ENCODE results near the gene PHYKPL.

Gene PHYKPL

DNA sequence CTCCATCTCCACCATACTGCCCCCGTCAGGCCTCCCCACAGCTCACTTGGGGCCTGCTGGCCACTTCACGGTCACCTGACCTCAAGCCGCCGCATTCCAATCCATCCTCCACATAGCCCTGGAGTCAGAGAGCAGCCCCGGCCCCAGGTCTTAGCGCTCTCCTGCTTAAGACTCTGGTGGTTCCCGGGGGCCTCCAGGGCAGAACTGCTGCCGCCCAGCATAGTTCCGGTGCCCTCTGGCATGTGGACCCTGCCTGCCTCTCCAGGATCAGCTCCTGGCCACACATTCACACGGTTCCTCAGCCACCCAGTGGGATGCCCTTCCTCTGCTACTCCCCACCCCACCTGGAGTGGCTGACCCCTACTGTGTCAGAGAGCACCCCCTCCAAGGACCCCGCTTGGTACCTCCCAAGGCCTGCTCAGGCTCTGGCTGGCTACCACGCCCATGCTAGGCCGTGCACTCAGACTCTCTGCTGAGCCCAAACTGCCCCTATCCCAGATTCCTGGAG lies 8.7 kb downstream of the PHYKPL start:
- no peak for DNase-seq (ENCODE audit: low read depth in 2 of 2)

DNA sequence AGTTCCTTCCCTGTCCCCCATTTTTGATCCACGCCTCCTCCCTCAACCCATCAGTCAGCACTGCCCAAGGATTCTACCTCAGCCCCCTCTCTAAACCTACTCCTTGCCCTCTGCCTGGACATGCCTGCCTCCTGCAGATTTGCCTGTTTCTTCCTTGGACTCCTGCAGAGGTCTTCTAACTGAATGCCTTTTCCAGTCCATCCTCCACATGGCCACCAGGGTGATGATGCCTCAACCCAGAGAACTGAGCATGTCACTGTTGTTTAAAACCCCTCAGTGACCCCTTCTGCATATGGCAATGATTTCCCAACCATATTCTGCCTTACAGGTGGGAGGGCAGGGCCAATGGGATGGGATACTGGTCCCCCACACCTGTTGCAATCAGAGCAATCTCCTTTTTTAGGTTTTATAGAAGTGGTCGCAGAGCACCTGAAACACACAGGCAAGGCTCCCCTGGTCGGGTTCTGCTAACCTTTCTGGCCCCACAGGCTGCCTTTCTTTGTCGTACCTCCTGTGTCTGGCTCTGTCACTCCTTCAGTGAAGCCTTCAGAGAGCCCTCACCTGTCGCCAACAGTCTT lies 9.3 kb downstream of the PHYKPL start:
- no peak for DNase-seq (ENCODE audit: low read depth in 2 of 2)

DNA sequence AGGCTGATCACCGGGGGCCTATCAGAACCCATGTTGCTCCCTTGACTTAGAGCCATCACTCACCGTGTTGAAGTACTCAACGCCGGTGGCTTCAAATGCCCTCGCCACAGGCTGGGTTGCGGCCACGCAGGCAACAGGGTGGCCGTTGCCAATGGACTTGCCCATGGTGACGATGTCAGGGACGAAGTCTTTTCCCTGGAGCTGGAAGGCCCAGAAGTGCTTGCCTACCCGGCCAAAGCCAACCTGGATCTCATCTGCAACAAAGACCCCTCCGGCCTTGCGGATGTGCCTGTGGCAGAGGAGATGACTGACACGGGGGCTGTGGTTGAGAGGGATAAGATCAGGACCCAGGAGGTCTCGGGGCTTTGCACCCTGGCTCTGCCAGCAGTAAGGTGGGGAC lies 10.3 kb downstream of the PHYKPL start:
- DNase-seq (ENCODE audit: low read depth in 2 of 2): no peak

DNA sequence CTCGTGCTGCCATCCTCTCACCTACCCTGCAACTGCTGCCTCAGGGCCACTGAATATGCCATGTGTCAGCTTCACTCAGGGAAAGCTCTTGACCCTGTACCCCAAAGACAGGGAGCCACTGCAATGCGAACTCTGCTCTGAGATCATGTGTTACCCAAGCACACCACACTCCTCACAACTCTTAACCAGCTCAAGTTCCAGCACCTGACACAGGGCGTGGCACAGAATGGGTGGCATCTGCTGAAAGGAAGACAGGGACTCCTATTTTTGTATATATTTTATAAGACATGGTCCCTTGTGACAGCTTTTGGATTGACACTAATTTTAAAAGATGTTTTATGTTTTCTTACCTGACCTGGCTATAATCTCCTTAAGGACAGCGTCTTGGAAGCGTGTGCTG lies 10.7 kb downstream of the PHYKPL start:
- no peak for DNase-seq (ENCODE audit: low read depth in 2 of 2)

DNA sequence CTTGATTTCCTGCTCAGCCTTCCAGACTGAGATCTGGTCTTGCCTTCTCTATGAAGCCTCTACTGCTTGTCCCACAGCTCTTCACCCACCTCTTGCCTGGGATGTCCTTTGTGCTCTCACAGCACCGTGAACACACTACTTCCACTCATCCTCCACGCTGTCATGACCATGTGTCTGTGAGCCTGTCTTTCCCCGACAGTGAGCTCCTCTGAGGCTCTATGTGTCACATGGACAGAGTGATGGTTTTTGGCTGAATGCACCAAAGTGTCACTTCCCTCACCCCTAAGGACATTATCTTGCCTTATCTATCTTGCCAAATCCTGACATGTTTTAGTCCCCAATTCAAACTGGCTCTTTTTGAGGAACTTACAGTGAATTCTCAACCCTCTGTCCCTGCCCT lies 11.3 kb downstream of the PHYKPL start:
- no peak for DNase-seq (ENCODE audit: low read depth in 2 of 2)

DNA sequence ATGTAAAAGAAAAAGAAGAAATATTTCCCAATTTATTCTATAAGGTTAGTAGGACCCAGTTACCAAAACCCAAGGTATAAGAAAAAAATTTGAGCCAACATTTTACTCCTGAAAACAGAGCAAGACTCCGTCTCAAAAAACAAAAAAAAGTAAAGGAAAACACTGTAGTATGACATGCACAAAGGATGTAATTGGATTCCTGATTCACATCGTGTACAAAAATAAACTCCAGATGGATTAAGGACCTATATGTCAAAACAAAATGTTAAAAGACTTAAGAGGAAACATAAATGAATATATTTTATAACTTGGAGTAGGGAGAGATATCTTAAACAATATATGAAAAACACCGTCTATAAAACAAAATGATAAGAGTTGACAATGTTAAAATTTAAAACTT lies 13.8 kb downstream of the PHYKPL start:
- DNase-seq (ENCODE audit: low read depth in 2 of 2): no peak

DNA sequence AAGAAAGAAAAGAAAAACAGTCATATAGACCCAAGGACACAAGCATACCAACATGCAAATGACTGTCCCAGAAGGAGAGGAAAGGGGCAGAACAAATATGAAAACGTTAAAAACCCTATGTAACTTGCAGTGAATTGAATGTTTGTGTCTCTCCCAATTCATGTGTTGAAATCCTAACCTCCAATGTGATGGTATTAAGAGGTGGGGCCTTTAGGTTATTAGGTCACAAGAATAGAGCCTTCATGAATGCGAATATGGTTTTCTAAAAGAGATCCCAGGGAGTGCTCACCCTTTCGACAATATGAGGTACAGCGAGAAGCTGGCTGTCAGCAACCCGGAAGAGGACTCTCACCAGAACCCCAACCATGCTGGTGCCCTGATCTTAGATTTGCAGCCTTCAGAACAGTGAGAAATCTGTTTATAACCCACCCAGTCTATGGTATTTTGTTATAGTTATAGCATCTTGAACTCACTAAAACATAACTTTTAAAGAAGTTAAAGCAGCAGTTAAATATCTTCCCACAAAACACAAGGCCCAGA lies 14.3 kb downstream of the PHYKPL start:
- DNase-seq (ENCODE audit: low read depth in 2 of 2): no peak

DNA sequence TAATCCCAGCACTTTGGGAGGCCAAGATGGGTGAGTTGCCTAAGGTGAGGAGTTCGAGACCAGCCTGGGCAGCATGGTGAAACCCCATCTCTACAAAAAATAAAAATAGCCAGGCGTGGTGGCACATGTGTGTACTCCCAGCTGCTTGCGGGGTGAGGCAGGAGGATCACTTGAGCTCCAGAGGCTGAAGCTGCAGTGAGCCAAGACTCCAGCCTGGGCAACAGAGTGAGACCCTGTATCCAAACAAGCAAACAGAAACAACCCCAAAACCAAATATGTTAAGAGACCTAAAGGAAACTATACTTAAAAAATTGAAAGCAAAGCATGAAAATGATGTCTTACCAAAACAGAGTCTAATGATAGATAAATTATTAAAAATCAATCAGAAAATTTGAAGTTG lies 15.8 kb downstream of the PHYKPL start:
- no peak for DNase-seq (ENCODE audit: low read depth in 2 of 2)

DNA sequence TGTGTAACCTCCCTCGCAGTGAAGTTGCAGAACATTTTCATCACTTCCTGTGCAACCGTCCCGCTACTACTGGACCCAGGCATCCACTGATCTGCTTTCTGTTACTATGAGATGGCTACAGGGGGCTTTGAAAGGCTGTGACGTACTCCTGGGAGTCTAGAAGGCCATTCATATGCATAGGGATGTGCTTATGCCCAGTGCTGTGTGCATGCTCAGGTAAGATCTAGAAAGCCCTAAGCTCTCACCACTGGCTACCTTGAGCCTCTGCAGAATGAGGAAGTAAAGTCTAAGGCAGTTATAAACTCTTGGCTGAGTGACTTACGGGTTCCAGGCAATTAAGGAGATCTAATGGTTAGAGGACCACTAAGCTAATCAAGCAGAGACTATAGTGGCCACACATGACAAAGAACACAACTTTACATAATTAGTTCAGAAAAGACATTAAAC lies 16.5 kb downstream of the PHYKPL start:
- no peak for DNase-seq (ENCODE audit: low read depth in 2 of 2)

DNA sequence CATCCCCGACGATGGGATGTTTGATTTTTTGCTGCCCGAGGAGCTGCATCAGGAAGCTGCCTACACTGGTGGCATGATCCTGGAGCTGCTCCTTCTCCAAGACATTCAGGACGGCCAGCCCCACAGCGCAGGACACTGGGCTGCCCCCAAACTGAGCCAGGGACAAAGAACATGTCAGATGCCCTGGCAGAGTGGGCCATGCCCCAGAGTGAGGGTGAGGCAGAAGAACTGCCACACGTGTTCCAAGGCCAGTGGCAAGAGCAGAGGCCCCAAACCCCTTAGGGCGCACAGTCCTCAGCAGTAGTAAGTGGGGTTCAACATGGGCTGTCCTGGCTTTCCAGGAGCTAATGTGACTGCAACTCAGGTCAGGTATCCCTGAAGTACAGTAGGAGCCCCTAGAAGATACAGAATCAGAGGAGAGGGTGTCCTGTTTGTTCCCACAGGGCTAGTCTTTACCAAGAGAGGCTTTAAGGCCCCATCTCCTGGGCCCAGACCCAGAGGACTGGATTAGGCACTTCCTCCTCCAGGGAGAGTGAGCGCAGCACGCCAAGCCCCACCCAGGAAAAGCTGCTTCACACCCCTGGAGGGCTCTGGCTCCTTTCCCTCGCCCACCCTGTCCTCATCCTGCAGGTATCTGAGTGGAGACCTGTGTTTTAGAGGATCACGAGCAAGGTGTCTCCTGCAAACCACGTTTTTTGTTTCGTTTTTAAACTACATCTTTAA lies 17.2 kb downstream of the PHYKPL start:
- no peak for DNase-seq (ENCODE audit: low read depth in 2 of 2)

DNA sequence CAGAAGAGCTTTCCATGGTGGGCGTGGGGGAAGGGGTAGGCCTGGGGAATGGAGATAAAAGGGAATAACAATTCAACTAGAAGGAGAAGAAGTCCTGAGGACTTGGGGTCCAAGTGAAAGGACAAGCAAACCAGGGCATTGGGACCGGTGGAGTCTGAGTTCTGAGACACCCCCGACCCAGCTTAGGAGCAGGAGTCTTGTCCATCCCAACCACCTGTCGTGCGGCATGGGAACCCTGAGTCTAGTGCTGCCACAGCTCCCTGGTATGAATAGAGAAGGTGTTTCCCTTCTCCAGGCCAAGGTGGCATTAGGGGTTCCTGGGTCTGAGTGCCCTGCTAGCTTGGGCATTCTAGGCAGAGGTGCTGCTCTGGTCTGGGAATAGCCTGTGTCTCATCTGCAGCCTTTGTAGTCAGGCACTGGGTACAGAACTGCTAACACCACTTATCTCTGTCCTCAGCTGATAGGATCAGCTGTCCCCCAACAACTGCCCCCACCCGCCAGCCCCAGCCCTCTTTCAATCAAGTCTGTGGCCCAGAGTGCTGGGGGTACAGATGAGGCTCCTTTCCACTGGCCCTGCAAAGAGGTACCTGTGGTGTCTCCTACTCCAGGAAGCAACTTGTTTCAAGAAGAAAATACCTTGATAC lies 18.3 kb downstream of the PHYKPL start:
- DNase-seq (ENCODE audit: low read depth in 2 of 2): no peak

DNA sequence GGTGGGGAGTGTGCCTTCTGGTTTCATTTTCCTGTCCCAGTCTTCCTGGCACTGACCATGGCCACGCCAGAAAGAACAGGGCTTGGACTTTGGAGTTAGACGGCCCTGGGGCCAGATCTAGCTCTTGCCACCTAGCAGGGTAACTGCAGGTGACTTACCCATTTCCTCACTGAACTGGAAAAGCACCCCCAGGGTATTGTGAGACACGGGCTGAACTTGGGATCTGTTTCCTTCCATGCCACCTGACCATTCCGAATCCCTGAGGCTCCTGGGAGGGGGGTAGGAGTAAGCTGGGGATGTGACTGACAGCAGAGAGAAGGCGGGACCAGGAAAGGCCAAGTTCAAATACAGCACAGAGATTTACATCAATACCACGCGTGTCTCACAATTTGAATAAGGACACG lies 18.9 kb downstream of the PHYKPL start:
- no peak for DNase-seq (ENCODE audit: low read depth in 2 of 2)

DNA sequence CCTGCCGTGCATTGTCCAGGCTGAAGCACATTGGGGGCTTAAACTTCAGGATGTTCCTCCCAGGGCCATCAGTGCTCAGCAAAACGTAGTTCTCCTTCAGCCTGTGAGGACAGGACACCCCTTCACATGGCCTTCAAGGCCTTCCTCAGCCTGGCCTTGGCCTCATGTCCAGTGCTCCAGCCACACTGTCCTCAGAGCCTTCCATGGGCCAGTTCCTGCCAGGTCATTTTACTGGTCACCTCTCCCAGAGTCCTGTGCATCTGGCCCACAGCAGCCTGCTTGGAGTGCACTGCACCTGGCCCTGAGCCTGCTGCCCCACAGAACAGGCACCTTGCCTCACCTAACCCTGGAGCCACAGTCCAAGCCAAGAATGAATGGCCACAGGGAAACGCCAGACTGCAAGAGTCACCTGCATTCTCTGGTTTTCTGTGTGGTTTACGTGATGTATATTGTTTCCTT lies 19.6 kb downstream of the PHYKPL start:
- DNase-seq (ENCODE audit: low read depth in 2 of 2): no peak

DNA sequence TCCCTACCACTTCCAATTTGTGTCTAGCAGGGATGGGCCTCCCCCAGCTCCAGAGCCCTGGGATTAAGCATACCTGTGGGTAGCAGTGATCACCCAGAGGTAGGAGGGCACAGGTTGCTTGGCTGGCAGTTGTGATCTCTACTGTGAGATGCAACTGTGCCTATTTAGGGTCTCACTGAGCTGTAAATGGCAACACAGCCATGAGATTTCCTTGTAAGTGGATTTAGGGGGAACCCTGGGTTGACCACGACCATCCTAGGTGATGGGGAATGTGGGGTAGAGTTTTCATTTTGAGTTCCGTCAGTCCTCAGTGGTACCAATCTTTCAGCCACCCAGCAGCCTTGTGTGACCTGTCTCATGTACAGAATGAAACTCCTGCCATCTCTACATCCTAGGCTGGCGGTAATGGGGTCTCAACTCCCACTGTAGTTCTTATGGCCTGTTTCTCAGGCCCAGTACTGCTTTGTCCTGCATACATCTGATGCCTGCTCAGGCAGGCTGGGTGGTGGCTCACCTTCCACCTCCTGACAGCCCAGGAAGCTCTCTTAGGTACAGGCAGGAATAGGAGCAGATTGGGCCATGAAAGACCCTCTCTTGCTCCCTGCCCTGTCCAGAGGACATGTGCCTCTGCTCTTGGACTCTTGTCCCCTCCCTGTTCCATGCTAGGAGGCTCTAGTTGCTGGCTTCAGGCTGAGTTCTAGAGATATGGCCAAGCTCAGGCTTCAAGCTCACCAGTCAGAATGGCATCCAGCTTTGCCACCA lies 20.2 kb downstream of the PHYKPL start:
- no peak for DNase-seq (ENCODE audit: low read depth in 2 of 2)

DNA sequence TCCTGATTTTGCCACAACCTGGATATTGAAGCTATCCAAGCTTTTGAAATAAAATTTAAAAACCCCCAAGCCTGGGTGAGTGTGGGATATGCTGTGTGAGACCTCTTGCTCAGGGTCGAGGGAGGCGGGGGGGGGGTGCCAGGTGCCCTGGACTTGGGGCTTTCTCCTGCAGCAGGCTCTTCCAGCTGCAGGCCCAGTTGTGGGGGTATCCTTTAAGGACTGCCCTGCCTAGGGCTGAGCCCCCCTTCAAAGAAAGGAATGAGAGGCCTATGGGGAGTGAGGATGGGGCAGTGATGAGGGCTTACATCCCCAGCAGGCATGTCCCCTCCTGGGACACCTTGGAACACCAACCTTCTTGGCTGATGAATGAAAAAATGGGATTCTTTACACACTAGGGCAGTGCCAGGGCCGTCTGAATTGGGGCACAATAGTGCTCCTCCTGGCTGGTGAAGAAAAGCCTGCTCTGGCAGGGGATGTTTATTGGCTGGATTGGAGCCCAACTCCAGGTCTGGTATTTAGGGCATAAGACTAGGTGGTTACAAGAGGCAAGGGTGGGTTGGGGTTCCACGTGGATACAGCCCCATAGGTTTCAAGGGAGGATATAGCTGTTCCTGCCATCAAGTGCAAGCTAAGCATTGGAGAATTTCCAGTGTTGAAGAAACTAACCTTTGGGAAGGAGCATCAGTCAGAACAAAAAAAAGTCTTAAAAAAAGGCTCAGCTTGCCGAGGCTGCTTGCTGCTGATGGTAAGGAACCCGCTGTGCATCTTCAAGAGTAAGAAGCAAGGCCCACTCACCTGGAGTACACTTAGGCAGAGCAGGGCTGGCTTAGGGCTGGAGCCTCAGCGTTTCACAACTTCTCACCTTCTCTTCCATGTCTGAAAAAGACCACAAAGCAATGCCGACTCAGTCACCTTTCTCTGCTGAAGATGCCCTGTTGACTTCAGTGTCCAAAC lies 21.2 kb downstream of the PHYKPL start:
- no peak for DNase-seq (ENCODE audit: low read depth in 2 of 2)

DNA sequence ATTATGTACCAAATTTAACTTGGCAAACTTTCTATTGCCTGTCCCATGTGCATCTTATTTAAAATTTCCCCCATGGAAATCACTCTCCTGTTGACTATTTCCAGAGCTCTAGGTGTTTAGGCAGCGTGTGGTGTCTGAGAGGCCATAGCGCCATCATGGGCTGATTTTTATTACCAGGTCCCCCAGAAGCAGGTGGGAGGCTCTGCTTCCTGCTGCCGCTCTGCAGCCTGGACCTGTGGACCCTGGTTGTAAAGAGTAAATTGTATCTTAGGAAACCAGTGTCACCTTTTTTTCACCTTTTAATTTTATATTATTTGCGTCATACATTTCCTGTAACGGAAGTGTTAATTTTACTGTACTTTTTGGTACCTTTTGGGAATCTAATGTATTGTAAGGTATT lies 21.9 kb downstream of the PHYKPL start:
- DNase-seq (ENCODE audit: low read depth in 2 of 2): no peak

DNA sequence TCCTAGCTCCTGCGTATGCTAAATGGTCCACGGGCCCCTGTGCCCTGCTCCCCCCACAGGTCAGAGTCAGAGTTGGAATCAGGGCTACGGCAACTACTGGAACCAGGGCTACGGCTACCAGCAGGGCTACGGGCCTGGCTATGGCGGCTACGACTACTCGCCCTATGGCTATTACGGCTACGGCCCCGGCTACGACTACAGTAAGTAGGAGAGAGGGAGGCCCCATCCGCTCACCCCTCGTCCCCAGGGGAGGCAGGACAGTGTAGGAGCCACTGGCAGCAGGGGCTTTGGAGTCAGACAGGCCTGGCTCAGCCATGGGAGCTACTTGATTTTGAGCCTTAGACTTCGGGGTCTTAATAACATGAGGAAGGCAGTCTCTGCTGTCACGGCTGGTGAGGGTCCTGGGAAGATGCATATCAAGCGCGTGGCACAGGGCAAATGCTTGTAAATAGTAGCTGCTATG lies 22.5 kb downstream of the PHYKPL start:
- no peak for DNase-seq (ENCODE audit: low read depth in 2 of 2)

DNA sequence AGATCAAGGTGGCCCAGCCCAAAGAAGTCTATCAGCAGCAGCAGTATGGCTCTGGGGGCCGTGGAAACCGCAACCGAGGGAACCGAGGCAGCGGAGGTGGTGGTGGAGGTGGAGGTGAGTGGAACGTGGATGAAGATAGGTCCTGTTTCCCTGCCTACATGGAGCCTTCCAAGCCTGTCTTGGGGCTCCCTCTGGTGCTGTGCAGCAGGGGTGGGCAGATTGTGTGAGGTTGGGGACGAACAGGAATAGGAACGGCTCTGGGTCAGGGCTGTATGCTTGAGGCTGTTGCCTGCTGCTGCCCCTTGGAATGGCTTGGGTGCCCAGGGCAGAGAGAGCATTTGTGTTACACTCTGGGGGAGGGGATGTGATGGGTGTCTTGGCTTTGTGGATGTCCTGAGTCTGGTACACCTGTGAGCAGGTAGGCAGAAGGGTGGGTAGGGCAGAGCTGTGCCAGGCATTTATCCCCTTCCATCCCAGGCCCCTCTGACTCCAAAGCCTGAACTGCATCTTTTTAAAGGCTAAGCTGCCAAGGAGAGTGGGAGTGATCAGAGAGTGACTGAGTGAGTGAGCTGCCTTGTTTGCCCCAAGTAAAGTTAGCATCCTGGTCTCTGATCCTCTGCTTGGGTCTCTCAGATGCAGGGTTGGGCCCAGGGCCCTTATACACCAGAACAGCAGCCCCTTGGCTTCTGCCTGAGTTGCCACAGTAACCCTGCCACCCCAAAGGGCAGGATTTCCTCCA lies 23.1 kb downstream of the PHYKPL start:
- no peak for DNase-seq (ENCODE audit: low read depth in 2 of 2)

DNA sequence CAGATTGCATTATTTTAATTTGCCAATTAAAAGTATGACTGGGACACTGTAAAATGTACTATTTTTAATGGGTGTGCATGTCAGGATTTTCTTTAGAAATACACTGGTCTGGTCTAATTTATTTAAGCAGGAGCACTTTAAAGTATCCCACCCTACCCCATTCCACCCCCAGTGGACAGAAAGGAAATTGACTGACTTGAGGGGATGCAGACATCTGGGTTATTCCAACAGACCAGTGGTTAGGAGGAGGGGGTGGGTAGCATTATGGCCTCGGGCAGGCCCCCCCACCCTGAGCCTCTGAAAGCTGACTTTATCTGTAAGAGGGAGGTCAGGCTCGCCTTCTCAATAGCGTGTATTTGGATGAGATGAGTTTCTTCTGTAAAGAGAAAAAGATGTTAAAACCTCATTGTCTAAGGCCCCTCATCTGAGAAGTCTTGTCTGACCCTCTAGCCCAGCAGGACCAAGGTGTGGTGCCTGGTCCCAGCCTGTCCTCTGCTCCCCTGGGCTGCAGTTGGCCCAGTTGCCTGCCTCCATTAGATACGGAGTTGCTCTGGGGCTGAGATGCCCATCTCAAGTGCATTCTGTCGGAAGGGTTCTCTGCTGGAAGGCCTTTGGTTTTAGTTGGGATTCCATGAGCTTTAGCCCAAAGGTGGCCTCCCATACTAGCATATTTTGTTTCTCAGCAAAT lies 23.9 kb downstream of the PHYKPL start:
- no peak for DNase-seq (ENCODE audit: low read depth in 2 of 2)

All from activated CD8-positive, alpha-beta memory T cell treated with anti-CD3 and anti-CD28 coated beads for 4 hours (primary cell).